Psoas muscle (tissue), 8 donors: ENCODE results near the gene UBE2Q1. TPM values are rescaled to one million over a fixed set of nuclear protein-coding genes. Genes with fewer than 3 reads are reported as not detected.

ENCODE experiments used
- ATAC-seq, 4 donors: fragments of 200-7000 bp; cut with Tn5 transposase; one replicate each; pipeline ENCODE4 v1.9.1; 2020; ENCODE audit warnings: moderate library complexity in 3 of 4, mild to moderate bottlenecking in 2 of 4
- DNase-seq, 2 donors: peaks; one replicate each; pipeline ENCODE4 v3.0.0-alpha.2; 2020
- H3K27ac ChIP-seq: fragments of 200-600 bp; one replicate; pipeline ENCODE4 v1.8.0; 2022
- H3K27me3 ChIP-seq, 3 donors: fragments of 200-600 bp in 1 of 3; one replicate each; pipeline versions ENCODE4 v1.6.1 to v1.8.0; 2013 to 2022; ENCODE audit warnings: low read length in 2 of 3, mild to moderate bottlenecking in 2 of 3, moderate library complexity in 1 of 3; ENCODE audit not compliant: insufficient read depth in 3 of 3
- H3K36me3 ChIP-seq, 2 donors: fragments of 200-600 bp in 1 of 2; one replicate each; pipeline versions ENCODE4 v1.6.1 to v1.8.0; 2013 to 2022; ENCODE audit warnings: low read depth in 1 of 2, mild to moderate bottlenecking in 1 of 2, moderate library complexity in 1 of 2; ENCODE audit not compliant: insufficient read depth in 1 of 2
- H3K4me1 ChIP-seq: fragments of 200-600 bp; one replicate; pipeline ENCODE4 v1.8.0; 2022
- H3K4me3 ChIP-seq: fragments of 200-600 bp; one replicate; pipeline ENCODE4 v1.8.0; 2022; ENCODE audit warnings: mild to moderate bottlenecking
- H3K9me3 ChIP-seq: fragments of 200-600 bp; one replicate; pipeline ENCODE4 v1.8.0; 2022
- WGBS, 3 donors: extraction: QIAGEN DNeasy Blood & Tissue Kit; methylation state at CpG; one replicate each; pipeline versions ENCODE4 v1.1.6 to v1.1.7; 2013; 5-methylcytosine and 5-hydroxymethylcytosine counted together
- intact Hi-C, 2 donors: fragments of 100-400 bp; cut with DNase I; formaldehyde crosslinking; loops; one replicate each; pipeline versions ENCODE4 v1.11.0 to v1.14.2; 2022
- polyA plus RNA-seq, 3 donors: library from polyadenylated mRNA; stranded (reverse); fragments of 200-250 nt; gene quantifications; one replicate each; pipeline ENCODE4 v1.2.3, GENCODE V29; 2013
- total RNA-seq, 4 donors: library from RNA; stranded (reverse); fragmentation: NEBNext Ultra II Directional in 2 of 4; extraction: Animal tissue kit (Norgen Biotek cat#: 25700) in 2 of 4; gene quantifications; one replicate each; pipeline versions ENCODE4 v1.2.1 to v1.2.4, GENCODE V29; 2021 to 2023
- TF ChIP-seq, protein P1 (sequence below): fragments of 200-600 bp; IDR thresholded peaks from one replicate; pipeline ENCODE4 v1.8.0; 2022; ENCODE audit warnings: antibody characterized with exemption
- donor health status: healthy with polysubstance abuse.
- donor health status: DM: no; HTN: no; CAD: no; lungs with moderate emphysema.
- donor health status: Bipolar disorder and iron deficiency.
- donor health status: healthy.
- donor health status: DM: yes; HTN: yes; CAD: no.
- donor health status: DM: no; HTN: no; CAD: no.
- donor health status: DM: no; HTN: no; CAD: no.
- donor health status: DM: yes; HTN: yes; CAD: no.

The UBE2Q1 gene
- total and polyA plus RNA-seq, 7 donors = 34.0 to 65.5 (median 50.8) TPM

DNA sequence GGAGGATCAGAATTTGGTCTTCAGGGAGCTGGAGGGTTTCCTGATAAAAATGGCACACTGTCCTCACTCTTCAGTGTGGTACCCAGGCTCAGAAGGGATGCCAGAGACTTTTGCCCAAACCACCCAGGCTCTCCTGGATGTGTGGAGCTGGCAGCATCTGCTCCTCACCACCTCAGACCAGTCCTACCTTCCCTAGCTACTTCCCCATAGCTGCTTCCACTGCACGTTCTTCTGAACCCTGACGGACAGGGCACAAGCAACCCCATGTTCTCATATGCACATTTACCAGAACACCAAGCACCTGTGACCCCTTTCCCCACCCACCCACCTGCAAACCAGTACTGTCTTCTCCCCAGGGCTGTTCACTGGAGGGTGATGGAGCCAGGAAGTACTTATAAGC lies 44.9 kb upstream of the UBE2Q1 start:
- 56 to 67% (median 56%) methylated on average over 2 of the region's 2 CpGs for WGBS, 3 donors
- peaks cover 24% of the 10 kb centered on the region for H3K4me1 ChIP-seq

GRCh38 chr1:154599658-154600057 lies 41.2 kb upstream of the UBE2Q1 start:
- Histone ChIP-seq H3K36me3 (peaks cover 25 to 79% of the 10 kb centered on the region in 2 donors), H3K4me1 (peaks cover 11% of the 10 kb centered on the region), H3K9me3 (no peaks in the 10 kb centered on the region), H3K27ac (no peak overlapping the region), H3K27me3 (no peaks in the 10 kb centered on the region), H3K4me3 (no peak overlapping the region)
- ATAC-seq (no peak), DNase-seq (no peak)
- TF ChIP-seq, protein P1, sequence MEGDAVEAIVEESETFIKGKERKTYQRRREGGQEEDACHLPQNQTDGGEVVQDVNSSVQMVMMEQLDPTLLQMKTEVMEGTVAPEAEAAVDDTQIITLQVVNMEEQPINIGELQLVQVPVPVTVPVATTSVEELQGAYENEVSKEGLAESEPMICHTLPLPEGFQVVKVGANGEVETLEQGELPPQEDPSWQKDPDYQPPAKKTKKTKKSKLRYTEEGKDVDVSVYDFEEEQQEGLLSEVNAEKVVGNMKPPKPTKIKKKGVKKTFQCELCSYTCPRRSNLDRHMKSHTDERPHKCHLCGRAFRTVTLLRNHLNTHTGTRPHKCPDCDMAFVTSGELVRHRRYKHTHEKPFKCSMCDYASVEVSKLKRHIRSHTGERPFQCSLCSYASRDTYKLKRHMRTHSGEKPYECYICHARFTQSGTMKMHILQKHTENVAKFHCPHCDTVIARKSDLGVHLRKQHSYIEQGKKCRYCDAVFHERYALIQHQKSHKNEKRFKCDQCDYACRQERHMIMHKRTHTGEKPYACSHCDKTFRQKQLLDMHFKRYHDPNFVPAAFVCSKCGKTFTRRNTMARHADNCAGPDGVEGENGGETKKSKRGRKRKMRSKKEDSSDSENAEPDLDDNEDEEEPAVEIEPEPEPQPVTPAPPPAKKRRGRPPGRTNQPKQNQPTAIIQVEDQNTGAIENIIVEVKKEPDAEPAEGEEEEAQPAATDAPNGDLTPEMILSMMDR = no peak
- 66 to 79% (median 71%) methylated on average over 3 of the region's 3 CpGs for WGBS, 3 donors
- intact Hi-C loops = no loop called here

More for the DNA sequence above, 44.9 kb upstream of the UBE2Q1 start:
- intact Hi-C loops = no loop called here
- DNase-seq (no peak), ATAC-seq (no peak)
- TF ChIP-seq, protein P1 = no peak
- Histone ChIP-seq H3K27ac (no peak overlapping the region), H3K27me3 (no peaks in the 10 kb centered on the region), H3K4me3 (no peak overlapping the region), H3K9me3 (no peaks in the 10 kb centered on the region), H3K36me3 (peaks cover 6 to 42% of the 10 kb centered on the region in 2 donors)

DNA sequence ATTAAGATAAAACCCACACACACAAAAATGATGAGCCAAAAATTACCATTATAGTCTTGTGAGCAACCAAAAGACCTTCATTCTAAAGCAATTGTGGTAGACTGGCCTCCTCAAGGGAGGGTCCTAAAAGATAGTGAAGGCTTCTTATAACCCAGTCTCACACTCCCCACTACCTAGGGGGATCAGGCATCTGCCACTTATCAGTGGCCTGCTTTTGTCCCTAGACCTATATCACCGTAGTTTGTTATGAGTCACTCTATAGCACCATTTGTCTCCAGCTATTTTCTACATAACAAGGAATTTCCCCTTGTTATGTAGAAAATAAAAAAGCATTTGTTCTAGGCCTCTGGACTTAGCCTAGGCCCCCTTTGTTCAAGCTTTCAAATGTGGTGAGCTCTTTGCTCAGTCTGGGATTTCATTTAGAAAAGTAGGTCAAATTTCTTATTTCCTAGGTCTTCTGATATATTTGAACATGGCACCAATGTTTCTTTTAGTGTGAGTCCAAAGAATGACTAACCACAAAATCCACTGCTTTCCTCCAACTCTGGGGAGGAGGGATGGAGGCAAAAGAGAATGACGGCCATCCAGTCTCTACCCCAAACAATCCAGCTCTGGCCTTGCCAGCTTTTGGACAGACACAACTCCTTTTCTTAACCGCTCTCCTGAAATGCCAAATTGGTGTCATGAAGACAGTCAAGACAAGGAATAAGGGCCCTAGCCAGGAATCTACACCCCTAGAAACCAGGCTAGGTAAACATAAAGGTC lies 40.6 kb upstream of the UBE2Q1 start:
- no peak for DNase-seq
- Histone ChIP-seq H3K4me3 (no peak overlapping the region), H3K27me3 (no peaks in the 10 kb centered on the region), H3K9me3 (no peaks in the 10 kb centered on the region), H3K36me3 (peaks cover 25 to 85% of the 10 kb centered on the region in 2 donors), H3K27ac (no peak overlapping the region), H3K4me1 (peaks cover 11% of the 10 kb centered on the region)
- intact Hi-C loops = no loop called here
- WGBS, 3 donors = 66 to 72% (median 71%) methylated on average over 3 of the region's 3 CpGs
- TF ChIP-seq, protein P1 = no peak
- ATAC-seq = no peak

GRCh38 chr1:154595621-154596020 lies 37.2 kb upstream of the UBE2Q1 start:
- Histone ChIP-seq H3K4me1 (peaks cover 7% of the 10 kb centered on the region), H3K9me3 (no peaks in the 10 kb centered on the region), H3K27ac (no peak overlapping the region), H3K36me3 (peaks cover 19 to 96% of the 10 kb centered on the region in 2 donors), H3K27me3 (no peaks in the 10 kb centered on the region), H3K4me3 (no peak overlapping the region)
- intact Hi-C loops = no loop called here
- ATAC-seq = no peak
- WGBS, 3 donors = 82 to 96% (median 88%) methylated on average over 1 of the region's 1 CpG
- DNase-seq = no peak
- TF ChIP-seq, protein P1 = no peak
